K562 (cell line): ENCODE measurements around the gene YIPF1. TPM values are rescaled to one million over a fixed set of nuclear protein-coding genes. Genes with fewer than 3 reads are reported as not detected.

Experiments
- ATAC-seq: fragments of 200-7000 bp; cut with Tn5 transposase; 3 replicates; pipeline ENCODE4 v1.9.1; 2020; ENCODE audit warnings: moderate library complexity
- Bru-seq: library from RNA; stranded (reverse); fragments of 400-500 nt; gene quantifications from one replicate; lab custom pipeline; 2021; lab: Mats Ljungman, UMichigan
- BruChase-seq, 2 experiments: library from RNA; stranded (reverse); fragments of 400-500 nt; gene quantifications; one replicate each; lab custom pipeline; 2021; lab: Mats Ljungman, UMichigan
- BruUV-seq: library from RNA; stranded (reverse); fragments of 400-500 nt; replicated peaks from 2 replicates; lab custom pipeline; 2021; lab: Mats Ljungman, UMichigan
- CTCF ChIA-PET: fragments of 300-600 bp; formaldehyde crosslinking; extraction: SDS; loops from one replicate; lab custom pipeline; 2021; ENCODE audit warnings: low intra/inter-chr PET ratio; lab: Yijun Ruan, JAX
- POLR2A ChIA-PET: fragments of 300-600, 350-650 bp; sonication (Branson Sonifier 250); formaldehyde crosslinking; extraction: SDS; loops from one replicate; lab custom pipeline; 2021; ENCODE audit warnings: antibody characterized with exemption, inconsistent platforms; lab: Yijun Ruan, JAX
- DNase-seq, 4 experiments: peaks; one replicate each; pipeline versions ENCODE4 v3.0.0 to v3.0.0-alpha.2; 2011 to 2018; ENCODE audit warnings: low spot score in 3 of 4, mixed read lengths in 3 of 4; ENCODE audit errors: extremely low read depth in 1 of 4
- FAIRE-seq: peaks from 2 replicates; lab custom pipeline; 2011; peaks lifted over from hg19 to GRCh38; lab: Jason Lieb, UNC
- H2AFZ ChIP-seq: 2 replicates; pipeline ENCODE4 v1.6.0; 2011; ENCODE audit warnings: low read depth, low read length, control low read depth, inconsistent platforms
- H3K27ac ChIP-seq: fragments of 200-600 bp; 3 replicates; pipeline ENCODE4 v1.8.0; 2011; ENCODE audit warnings: low read depth, mild to moderate bottlenecking, control low read depth, inconsistent platforms, low read length, moderate library complexity, mixed read lengths; ENCODE audit errors: extremely low read depth
- H3K27me3 ChIP-seq, 2 experiments: fragments of 300-600 bp in 1 of 2; 2 replicates in 1 of 2; 3 replicates in 1 of 2; pipeline versions ENCODE4 v1.6.0 to v1.8.0; 2011; ENCODE audit warnings: inconsistent platforms in 2 of 2, low read length in 2 of 2, mild to moderate bottlenecking in 1 of 2, mixed read lengths in 1 of 2, moderate library complexity in 1 of 2; ENCODE audit not compliant: control insufficient read depth in 2 of 2, insufficient read depth in 2 of 2
- H3K36me3 ChIP-seq: fragments of 300-600 bp; 3 replicates; pipeline ENCODE4 v1.8.0; 2011; ENCODE audit warnings: mild to moderate bottlenecking, low read length, inconsistent platforms; ENCODE audit not compliant: control insufficient read depth, insufficient read depth
- H3K4me1 ChIP-seq, 2 experiments: fragments of 200-600 bp in 1 of 2; replicated peaks in 1 of 2; 2 replicates in 1 of 2; 3 replicates in 1 of 2; pipeline versions ENCODE4 v1.5.1 to v1.8.0; 2011; ENCODE audit warnings: inconsistent platforms in 2 of 2, low read length in 2 of 2, mild to moderate bottlenecking in 1 of 2, mixed read lengths in 1 of 2, moderate library complexity in 1 of 2; ENCODE audit not compliant: control insufficient read depth in 2 of 2, insufficient read depth in 2 of 2
- H3K4me2 ChIP-seq: 2 replicates; pipeline ENCODE4 v1.6.1; 2011; ENCODE audit warnings: low read length, control low read depth, inconsistent platforms, mixed read lengths; ENCODE audit not compliant: insufficient read depth
- H3K4me3 ChIP-seq: fragments of 200-600 bp; sonication (generic), shearing (Covaris generic); 2 replicates; pipeline ENCODE4 v1.5.1; 2016; ENCODE audit warnings: control low read depth, inconsistent platforms
- H3K79me2 ChIP-seq: fragments of 200-600 bp; 3 replicates; pipeline ENCODE4 v1.8.0; 2011; ENCODE audit warnings: low read length, inconsistent platforms; ENCODE audit not compliant: control insufficient read depth, insufficient read depth
- H3K9ac ChIP-seq, 2 experiments: 2 replicates each; pipeline versions ENCODE4 v1.6.0 to v1.6.1; 2011; ENCODE audit warnings: low read depth in 2 of 2, low read length in 2 of 2, control low read depth in 1 of 2, inconsistent platforms in 1 of 2, mild to moderate bottlenecking in 1 of 2, mixed read lengths in 1 of 2; ENCODE audit not compliant: insufficient read depth in 1 of 2
- H3K9me1 ChIP-seq: one replicate; pipeline ENCODE4 v1.6.0; 2011; ENCODE audit warnings: inconsistent platforms, mild to moderate bottlenecking, low read length, moderate library complexity; ENCODE audit not compliant: control insufficient read depth, insufficient read depth
- H3K9me3 ChIP-seq: replicated peaks from 2 replicates; pipeline ENCODE4 v1.5.1; 2011; ENCODE audit warnings: low read depth, low read length, inconsistent platforms; ENCODE audit not compliant: control insufficient read depth, insufficient read depth
- H4K20me1 ChIP-seq: replicated peaks from 2 replicates; pipeline ENCODE4 v1.6.1; 2011; ENCODE audit warnings: low read length, inconsistent platforms, mixed read lengths; ENCODE audit not compliant: control insufficient read depth, insufficient read depth
- CLOCK ChIP-seq: fragments of 250-450 bp; sonication (Bioruptor Pico); IDR thresholded peaks from 2 replicates; pipeline ENCODE4 v1.4.0; 2020; ENCODE audit warnings: mild to moderate bottlenecking, moderate library complexity, borderline replicate concordance
- DMBX1 ChIP-seq: fragments of 250-450 bp; sonication (Bioruptor Pico); IDR thresholded peaks from 2 replicates; pipeline ENCODE4 v1.8.0; 2022; ENCODE audit warnings: inconsistent platforms, mild to moderate bottlenecking, moderate library complexity, borderline replicate concordance
- ERF ChIP-seq: fragments of 450-650 bp; formaldehyde crosslinking; IDR thresholded peaks from 2 replicates; pipeline ENCODE4 v1.4.0; 2020; ENCODE audit warnings: mild to moderate bottlenecking, mixed read lengths
- FOXM1 ChIP-seq, 2 experiments: fragments of 450-650 bp in 1 of 2; sonication (generic) in 1 of 2; formaldehyde crosslinking in 1 of 2; IDR thresholded peaks; 2 replicates each; pipeline versions ENCODE4 v1.6.1 to v1.9.0; 2017 to 2022; ENCODE audit warnings: low read depth in 2 of 2, mild to moderate bottlenecking in 2 of 2, missing genetic modification reagents in 1 of 2, moderate library complexity in 1 of 2
- HOXB6 ChIP-seq: fragments of 250-450 bp; sonication (Bioruptor Pico); IDR thresholded peaks from 2 replicates; pipeline ENCODE4 v1.5.1; 2022; ENCODE audit warnings: mild to moderate bottlenecking, borderline replicate concordance
- LARP7 ChIP-seq: fragments of 450-650 bp; IDR thresholded peaks from 2 replicates; pipeline ENCODE4 v1.6.1; 2016
- NCOA4 ChIP-seq: fragments of 450-650 bp; IDR thresholded peaks from 2 replicates; pipeline ENCODE4 v1.6.1; 2018; ENCODE audit warnings: mild to moderate bottlenecking; ENCODE audit not compliant: partially characterized antibody
- SAFB2 ChIP-seq: fragments of 200-400 bp; formaldehyde crosslinking; IDR thresholded peaks from 2 replicates; pipeline ENCODE4 v1.6.1; 2018; ENCODE audit warnings: borderline replicate concordance, low read length, low read depth, moderate library complexity; ENCODE audit not compliant: severe bottlenecking
- ZFX ChIP-seq: sonication (generic); formaldehyde crosslinking; IDR thresholded peaks from 2 replicates; pipeline ENCODE4 v1.8.0; 2022; ENCODE audit warnings: mild to moderate bottlenecking, missing genetic modification reagents, moderate library complexity
- ZNF165 ChIP-seq: fragments of 250-450 bp; sonication (Bioruptor Pico); IDR thresholded peaks from 2 replicates; pipeline ENCODE4 v1.4.0; 2020; ENCODE audit warnings: borderline replicate concordance
- ZNF347 ChIP-seq: fragments of 450-650 bp; formaldehyde crosslinking; IDR thresholded peaks from 2 replicates; pipeline ENCODE4 v1.4.0; 2020; ENCODE audit warnings: low read depth, mild to moderate bottlenecking, moderate library complexity
- WGBS: fragments of 100-300 bp; shearing (Covaris generic); methylation state at CpG from one replicate; pipeline ENCODE4 v1.1.6; 2016; ENCODE audit warnings: low coverage, mixed read lengths; ENCODE audit not compliant: insufficient coverage; ENCODE audit errors: missing lambda C conversion rate; 5-methylcytosine and 5-hydroxymethylcytosine counted together
- in situ Hi-C: fragments of 300-500 bp; cut with MboI; formaldehyde crosslinking; loops from 4 replicates; pipeline ENCODE4 v1.15.0; 2018; ENCODE audit warnings: inconsistent platforms, mixed read lengths
- intact Hi-C: fragments of 100-400 bp; cut with micrococcal nuclease; formaldehyde crosslinking; loops from 2 replicates; pipeline ENCODE4 v1.14.2; 2022
- long read RNA-seq, 3 experiments: library from polyadenylated mRNA in 2 of 3; library from RNA in 1 of 3; unstranded in 2 of 3; stranded (forward) in 1 of 3; transcript quantifications; one replicate each; pipeline ENCODE4 v2.0.0, GENCODE V29; 2019 to 2022
- polyA minus RNA-seq, 3 experiments: library from RNA; depleted of rRNA, polyadenylated mRNA; stranded (reverse); fragments of >200 nt; gene quantifications; 2 replicates each; pipeline ENCODE4 v1.2.3, GENCODE V29; 2011
- polyA plus RNA-seq, 8 experiments: library from polyadenylated mRNA; depleted of rRNA in 4 of 8; stranded (reverse) in 5 of 8; unstranded in 3 of 8; fragments of >200 nt; fragmentation: Nextera tagmentation in 2 of 8; fragmentation: Illumina TruSeq in 1 of 8; extraction: Ambion mirVana in 2 of 8; extraction: Trizol in 1 of 8; gene quantifications; 2 replicates each; pipeline versions ENCODE4 v1.2.1 to v1.2.3, GENCODE V29; 2011 to 2014; ENCODE audit warnings: inconsistent platforms in 1 of 8, missing spikeins in 1 of 8
- total RNA-seq, 7 experiments: library from RNA; depleted of rRNA in 6 of 7; stranded (reverse); fragments of >200 nt in 6 of 7; fragmentation: Illumina TruSeq in 2 of 7; extraction: Trizol in 2 of 7; gene quantifications; 2 replicates each; pipeline versions ENCODE4 v1.2.1 to v1.2.3, GENCODE V29; 2011 to 2021; ENCODE audit warnings: low replicate concordance in 1 of 7

YIPF1 gene
- total RNA-seq (2011; cell fraction: chromatin; rRNA removed; ENCODE audit: low replicate concordance), result 23.9 and 24.2 TPM in 2 replicates
- total RNA-seq (2011; cell fraction: nucleolus; rRNA removed), result 24.2 and 25.8 TPM in 2 replicates
- 26.2 and 36.1 TPM in 2 replicates for total RNA-seq (2011; cell fraction: nucleoplasm; rRNA removed)
- 17.8 and 23.8 TPM in 2 replicates for total RNA-seq (2014; rRNA removed)
- 21.6 and 23.9 TPM in 2 replicates for total RNA-seq (2014; rRNA removed; fragmentation: Illumina TruSeq; extraction: Trizol)
- total RNA-seq (2015; rRNA removed; fragmentation: Illumina TruSeq; extraction: Trizol), result 17.9 and 19.6 TPM in 2 replicates
- 15.3 and 15.5 TPM in 2 replicates for total RNA-seq (2021)
- 35.6 and 37.5 TPM in 2 replicates for polyA plus RNA-seq (2011; rRNA removed)
- polyA plus RNA-seq (2011; cell fraction: cytosol; rRNA removed), result 27.6 and 37.8 TPM in 2 replicates
- polyA plus RNA-seq (2011; cell fraction: nucleus; rRNA removed), result 19.0 and 21.7 TPM in 2 replicates
- 17.0 and 25.2 TPM in 2 replicates for polyA plus RNA-seq (2012)
- 25.0 and 27.3 TPM in 2 replicates for polyA plus RNA-seq (2014; fragmentation: Illumina TruSeq; extraction: Trizol)
- 10 to 100 TPM; 11.5 to 15.2 TPM for polyA plus RNA-seq (2014; fragmentation: Nextera tagmentation; extraction: Ambion mirVana)
- polyA plus RNA-seq (2014; rRNA removed), result 19.2 and 21.3 TPM in 2 replicates
- 27.7 and 28.8 TPM in 2 replicates for polyA minus RNA-seq (2011; rRNA and poly(A)+ RNA removed)
- 8.5 and 12.5 TPM in 2 replicates for polyA minus RNA-seq (2011; cell fraction: cytosol; rRNA and poly(A)+ RNA removed)
- 4.6 and 7.3 TPM in 2 replicates for polyA minus RNA-seq (2011; cell fraction: nucleus; rRNA and poly(A)+ RNA removed)
- percentile 61 among the genes with signal in this experiment for Bru-seq, nascent RNA
- percentile 68 among the genes with signal in this experiment for BruChase-seq, experiment 1, labeled RNA remaining after a 2-hour chase
- percentile 68 among the genes with signal in this experiment for BruChase-seq, experiment 2, labeled RNA remaining after a 6-hour chase
- long read RNA-seq, experiment 1, transcript YIPF1-201 (11 exons, 1,858 nt), result major isoform, 11 of 89 reads
- long read RNA-seq, experiment 1, partial matches to known transcripts, result 3 of 89 reads
- long read RNA-seq, experiment 1, other reads (novel, unspliced or antisense), result 71 of 89 reads
- long read RNA-seq, experiment 2, partial matches to known transcripts, result 5 of 24 reads
- long read RNA-seq, experiment 2, other reads (novel, unspliced or antisense), result 15 of 24 reads
- long read RNA-seq, experiment 3, partial matches to known transcripts, result 1 of 17 reads
- long read RNA-seq, experiment 3, other reads (novel, unspliced or antisense), result 8 of 17 reads

DNA sequence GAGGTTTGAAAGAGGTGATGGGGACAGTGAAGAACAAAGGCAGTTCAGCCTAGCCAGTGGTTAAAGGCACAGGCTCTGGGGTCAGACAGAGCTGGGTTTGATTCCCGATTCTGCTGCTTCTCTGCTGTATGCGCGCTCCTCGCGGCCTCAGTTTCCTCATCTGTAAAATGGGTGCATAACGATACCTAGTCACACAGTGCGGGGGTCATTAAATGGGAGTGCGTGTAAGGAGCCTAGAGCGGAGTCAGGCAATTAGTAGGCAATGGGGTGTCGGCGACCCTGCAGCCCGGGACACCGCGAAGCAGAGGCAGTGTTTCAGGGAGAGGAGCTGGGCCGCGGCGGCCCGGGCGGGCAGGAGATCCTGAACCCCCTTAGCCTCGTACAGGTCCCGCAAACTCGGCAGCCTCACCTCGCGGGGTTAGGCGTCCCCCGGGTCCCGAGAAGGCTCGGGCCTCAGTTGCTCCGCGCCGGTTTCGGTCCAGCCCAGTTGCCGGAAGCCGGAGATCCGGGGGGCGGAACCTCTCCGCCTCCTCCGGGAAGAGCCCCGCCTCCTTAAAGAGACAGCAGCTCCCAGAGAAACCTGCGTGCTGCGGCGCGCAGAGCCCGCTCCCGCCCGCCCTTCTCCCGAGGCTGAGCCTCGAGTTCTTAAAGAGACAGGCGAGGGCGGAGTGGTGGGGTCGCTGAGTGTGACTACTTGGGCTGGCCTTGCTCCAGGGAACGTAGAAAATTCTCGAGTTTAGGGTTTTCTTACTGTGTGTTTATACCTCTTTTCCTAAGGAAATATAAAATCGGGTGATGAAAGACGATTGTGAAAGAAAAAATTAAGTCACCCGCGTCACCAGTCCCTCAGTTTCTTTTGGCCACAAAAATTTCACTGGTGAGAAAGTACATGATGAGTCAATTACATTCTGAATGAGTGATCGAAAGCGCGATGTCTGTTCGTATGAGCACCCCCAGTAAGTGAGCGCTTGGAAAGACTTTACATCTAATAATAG is at the start of gene YIPF1:
TSS of gene YIPF1 (minus strand) at position 494 of the 995 bp plus-strand sequence. CDS start 860 bp downstream, outside the sequence.
- Histone ChIP-seq H3K27ac (peak within 1 kb of the TSS; percentile 53; the same call in 2 of the 3 replicates), H3K27me3 (no peaks in the 10 kb centered on the region; a peak in 1 of 5 replicates), H3K9me3 (no peaks in the 10 kb centered on the region), H3K4me2 (peak within 1 kb of the TSS; percentile 99), H4K20me1 (no peaks in the 10 kb centered on the region), H3K9me1 (no peaks in the 10 kb centered on the region), H3K4me1 (peaks cover 15 to 24% of the 10 kb centered on the region in 2 experiments; a peak in 4 of 5 replicates), H3K79me2 (0 out of 3 replicates have a peak, but pooled peaks cover 2% of the 10 kb centered on the region), H2AFZ (peak within 1 kb of the TSS; percentile 97), H3K4me3 (peak within 1 kb of the TSS; percentile 88), H3K9ac (peak within 1 kb of the TSS; percentile 73 to 91), H3K36me3 (peaks cover 4% of the 10 kb centered on the region; the same call in 1 of the 3 replicates)
- WGBS, result 1% methylated on average over 49 of the region's 62 CpGs
- ChIA-PET CTCF (no interaction called here), POLR2A (interaction anchor here (0.7 to 1.4 kb wide), 6 partner anchors 12 to 1779 kb away, joined by 3 to 9 read pairs (median 4); partner anchors contain the start of gene IFT25)
- intact Hi-C loops, result no loop called here
- in situ Hi-C loops, result no loop called here
- BruUV-seq, result TSS peak; percentile 74
- DNase-seq (peak; percentile 95 to 98 (median 98)), ATAC-seq (peak; percentile 99), FAIRE-seq (peak; percentile 83)
- TF ChIP-seq FOXM1 (IDR thresholded peaks at IDR 0.05; ENCODE audit: low read depth) (peak; percentile 95), FOXM1 (CRISPR knock-in tag; IDR thresholded peaks at IDR 0.05; ENCODE audit: low read depth) (no peak), NCOA4 (peak; percentile 91), HOXB6 (CRISPR knock-in tag) (0 out of 2 replicates have a peak, but pooled peaks have one; percentile 25), ZNF347 (CRISPR knock-in tag) (no peak), DMBX1 (CRISPR knock-in tag) (0 out of 2 replicates have a peak, but pooled peaks have one; percentile 29), ERF (CRISPR knock-in tag) (no peak), ZNF165 (CRISPR knock-in tag) (no peak), SAFB2 (no peak), ZFX (CRISPR knock-in tag) (peak; percentile 68), CLOCK (CRISPR knock-in tag) (no peak), LARP7 (peak; percentile 59; the same call in 1 of the 2 replicates)
